GM19468 (cell line): ENCODE results near the gene RBM41.
"Not testable (repeated sequence)": the region's sequence is repeated elsewhere in the genome, so short reads cannot be mapped to it uniquely, and the experiment has no call there.

ENCODE experiments used
- ATAC-seq: cut with Tn5 transposase; IDR thresholded peaks from one replicate; pipeline ENCODE4 v1.9.1; 2021; ENCODE audit warnings: mild to moderate bottlenecking, moderate library complexity, moderate number of reproducible peaks; ENCODE audit not compliant: unreplicated experiment; ENCODE audit errors: extremely low read depth

The RBM41 gene

GRCh38 chrX:107118322-107119147 is at the start of gene RBM41:
Gene RBM41 (minus strand): TSS chrX:107118822. CDS start chrX:107118773, 49 bp downstream.
- peak; percentile 99 for ATAC-seq

DNA sequence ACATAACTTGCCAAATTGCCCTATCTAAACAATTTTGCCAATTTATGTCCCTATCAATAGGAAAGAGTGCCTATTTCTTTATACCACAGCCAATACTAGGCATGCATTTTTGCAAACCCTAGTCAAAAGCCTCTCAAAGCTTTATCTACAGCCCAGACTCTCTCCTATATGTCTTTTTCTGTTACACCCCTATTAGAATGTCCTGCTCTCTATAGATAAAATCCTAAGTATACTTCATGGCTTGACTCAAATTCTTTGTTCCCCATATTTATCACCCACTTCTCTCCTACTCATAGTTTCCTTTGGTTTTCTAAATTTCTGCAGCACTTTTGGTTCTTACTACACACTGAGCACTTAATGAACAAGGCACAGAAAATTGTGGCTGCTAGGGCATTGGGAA is 49.6 kb upstream of the RBM41 start:
- no peak for ATAC-seq

DNA sequence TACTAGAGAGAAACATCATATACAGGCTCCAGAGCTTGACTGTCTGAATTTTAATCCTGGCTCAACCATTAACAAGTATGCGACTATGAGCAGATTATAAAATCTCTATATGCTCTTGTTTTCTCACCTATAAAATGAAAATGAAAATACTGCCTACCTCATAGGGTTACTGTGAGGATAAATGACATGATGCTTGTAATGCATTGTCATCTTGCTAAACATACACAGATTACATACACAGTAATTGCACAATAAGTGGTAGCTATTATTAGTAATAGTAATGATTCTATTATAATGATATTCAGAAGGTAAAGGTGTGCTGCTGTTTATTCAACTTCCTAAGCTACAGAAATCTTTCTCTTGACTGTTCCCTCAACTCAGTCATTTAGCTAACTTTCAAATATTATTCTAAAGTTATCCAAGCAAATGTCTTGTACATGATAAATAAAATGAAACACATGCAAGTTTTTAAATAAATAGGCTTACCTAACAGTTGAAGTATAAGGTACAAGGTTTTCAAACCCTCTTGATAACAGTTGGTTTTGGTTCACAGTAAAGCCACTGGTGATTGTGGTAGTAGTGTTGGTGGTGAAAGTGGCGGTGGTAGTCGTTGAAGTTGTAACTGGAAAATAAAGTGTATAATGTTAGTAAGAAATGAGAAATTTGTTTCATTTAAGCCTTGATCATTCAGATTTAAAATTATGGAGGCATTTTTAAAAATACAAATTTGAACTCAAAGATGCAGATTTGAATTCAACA is 48.7 kb upstream of the RBM41 start:
- ATAC-seq, result no peak

DNA sequence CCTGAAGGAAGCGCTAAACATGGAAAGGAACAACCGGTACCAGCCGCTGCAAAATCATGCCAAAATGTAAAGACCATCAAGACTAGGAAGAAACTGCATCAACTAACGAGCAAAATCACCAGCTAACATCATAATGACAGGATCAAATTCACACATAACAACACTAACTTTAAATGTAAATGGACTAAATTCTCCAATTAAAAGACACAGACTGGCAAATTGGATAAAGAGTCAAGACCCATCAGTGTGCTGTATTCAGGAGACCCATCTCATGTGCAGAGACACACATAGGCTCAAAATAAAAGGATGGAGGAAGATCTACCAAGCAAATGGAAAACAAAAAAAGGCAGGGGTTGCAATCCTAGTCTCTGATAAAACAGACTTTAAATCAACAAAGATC is 39.0 kb upstream of the RBM41 start:
- not testable (repeated sequence) for ATAC-seq

DNA sequence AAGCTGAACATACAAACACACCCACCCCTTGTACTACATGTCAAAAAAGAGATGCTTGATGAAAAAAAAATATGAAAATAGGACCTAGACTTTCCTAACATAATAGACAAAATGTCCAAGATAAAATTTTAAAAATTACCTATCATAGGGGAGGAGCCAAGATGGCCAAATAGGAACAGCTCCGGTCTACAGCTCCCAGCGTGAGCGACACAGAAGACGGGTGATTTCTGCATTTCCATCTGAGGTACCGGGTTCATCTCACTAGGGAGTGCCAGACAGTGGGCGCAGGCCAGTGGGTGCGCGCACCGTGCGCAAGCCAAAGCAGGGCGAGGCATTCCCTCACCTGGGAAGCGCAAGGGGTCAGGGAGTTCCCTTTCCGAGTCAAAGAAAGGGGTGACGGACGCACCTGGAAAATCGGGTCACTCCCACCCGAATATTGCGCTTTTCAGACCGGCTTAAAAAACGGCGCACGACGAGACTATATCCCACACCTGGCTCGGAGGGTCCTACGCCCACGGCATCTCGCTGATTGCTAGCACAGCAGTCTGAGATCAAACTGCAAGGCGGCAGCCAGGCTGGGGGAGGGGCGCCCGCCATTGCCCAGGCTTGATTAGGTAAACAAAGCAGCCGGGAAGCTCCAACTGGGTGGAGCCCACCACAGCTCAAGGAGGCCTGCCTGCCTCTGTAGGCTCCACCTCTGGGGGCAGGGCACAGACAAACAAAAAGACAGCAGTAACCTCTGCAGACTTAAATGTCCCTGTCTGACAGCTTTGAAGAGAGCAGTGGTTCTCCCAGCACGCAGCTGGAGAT is 37.2 kb upstream of the RBM41 start:
- ATAC-seq, result not testable (repeated sequence)

DNA sequence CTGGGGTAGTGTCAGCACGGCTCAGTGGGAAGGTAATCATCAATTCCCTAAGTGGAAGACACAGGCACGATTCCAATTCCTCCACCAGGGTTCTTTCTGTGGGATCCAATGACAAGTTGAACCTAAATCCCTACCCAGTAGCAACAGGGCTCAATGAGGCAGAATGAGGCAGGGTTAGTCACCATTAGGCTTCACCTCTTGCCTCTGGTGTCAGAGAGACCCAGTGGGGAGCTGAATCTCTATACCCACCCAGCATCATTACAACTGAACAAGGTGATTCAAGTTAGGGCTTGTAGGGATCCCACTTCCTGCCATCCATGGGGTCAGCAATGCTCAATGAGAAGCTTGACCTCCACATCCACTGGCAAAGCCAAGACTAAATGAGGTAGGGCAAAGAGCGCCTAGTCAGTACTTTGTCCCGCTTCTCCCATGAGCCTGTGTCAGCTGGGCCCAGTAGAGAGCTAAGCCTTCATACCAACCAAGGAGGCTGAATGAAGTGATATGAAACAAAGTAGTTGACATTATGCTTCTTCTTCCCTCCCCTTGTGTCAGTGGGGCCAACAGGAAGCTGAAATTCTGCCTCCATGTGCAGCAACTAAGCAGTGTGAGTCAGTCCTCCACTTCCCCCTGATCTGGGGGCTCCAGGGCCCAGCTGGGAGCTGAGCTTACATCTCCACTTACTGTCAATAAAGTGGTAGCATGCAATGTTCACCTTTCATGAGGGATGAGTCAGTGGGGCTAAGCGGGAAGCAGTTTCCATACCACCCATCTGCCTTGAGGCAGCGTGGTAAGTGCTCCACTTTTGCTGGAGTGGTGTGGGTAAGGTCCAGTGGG is 36.4 kb upstream of the RBM41 start:
- no peak for ATAC-seq

GRCh38 chrX:107153005-107153404 is 34.4 kb upstream of the RBM41 start:
- no peak for ATAC-seq

DNA sequence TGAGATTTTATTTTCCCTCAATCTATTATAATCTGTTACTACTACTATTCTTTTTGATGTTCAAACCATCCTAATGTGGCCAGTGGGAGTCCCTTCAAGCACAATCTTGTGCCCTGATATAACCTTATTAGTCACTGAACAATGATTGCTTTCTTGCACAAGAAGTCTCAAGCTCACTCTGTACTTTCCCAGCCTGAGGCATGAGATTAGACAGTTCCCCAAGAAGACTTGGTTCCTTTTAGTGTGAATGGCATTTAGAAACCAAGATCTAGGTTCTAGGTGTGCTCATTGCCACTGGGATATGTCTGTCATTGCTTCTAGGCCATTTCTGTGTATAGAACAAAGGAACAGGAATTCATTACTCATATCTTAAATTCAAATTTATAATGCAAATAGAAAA is 28.0 kb upstream of the RBM41 start:
- ATAC-seq, result no peak

- ATAC-seq, result no peak
These were observed 17.3 kb upstream of the RBM41 start for GRCh38 chrX:107135965-107136307.

DNA sequence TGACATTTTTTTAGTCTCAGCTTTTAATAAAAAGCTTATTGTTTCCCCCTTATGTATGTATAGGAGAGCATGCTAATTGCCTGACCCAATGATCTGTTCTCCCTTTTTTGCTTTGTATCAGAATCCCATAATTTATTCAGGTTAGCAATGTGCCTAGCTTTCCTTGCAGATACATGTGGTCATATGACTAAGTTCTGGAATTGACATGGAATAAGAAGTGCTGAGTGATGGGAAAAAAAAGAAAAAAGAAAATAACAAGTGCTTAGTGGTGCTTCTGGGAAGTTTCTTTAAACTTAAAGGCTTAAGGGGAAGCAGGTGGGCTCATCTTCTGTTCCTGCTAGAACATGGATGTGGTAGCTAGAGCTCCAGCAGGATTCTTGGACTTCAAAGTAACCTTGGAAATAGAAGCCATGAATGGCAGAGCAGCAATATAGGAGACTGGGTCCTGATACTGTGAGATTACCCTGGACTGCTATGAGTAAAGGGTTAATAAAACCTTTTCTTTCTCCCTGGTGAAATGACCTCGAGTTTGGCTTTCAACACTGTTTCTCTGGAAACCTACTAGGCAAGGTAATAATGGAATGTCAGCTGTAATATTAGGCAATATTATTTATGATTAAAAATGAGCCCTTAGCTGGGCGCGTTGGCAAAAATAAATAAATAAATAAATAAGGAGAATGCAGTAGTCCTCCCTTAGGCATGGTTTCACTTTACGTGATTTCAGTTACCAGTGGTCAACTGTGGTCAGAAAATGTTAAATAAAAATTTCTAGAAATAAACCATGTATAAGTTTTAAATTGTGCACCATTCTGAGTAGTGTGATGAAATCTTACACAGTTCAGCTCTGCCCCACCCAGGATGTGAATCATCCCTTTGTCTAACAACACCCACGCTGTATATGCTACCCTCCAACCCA is 16.7 kb upstream of the RBM41 start:
- no peak for ATAC-seq

DNA sequence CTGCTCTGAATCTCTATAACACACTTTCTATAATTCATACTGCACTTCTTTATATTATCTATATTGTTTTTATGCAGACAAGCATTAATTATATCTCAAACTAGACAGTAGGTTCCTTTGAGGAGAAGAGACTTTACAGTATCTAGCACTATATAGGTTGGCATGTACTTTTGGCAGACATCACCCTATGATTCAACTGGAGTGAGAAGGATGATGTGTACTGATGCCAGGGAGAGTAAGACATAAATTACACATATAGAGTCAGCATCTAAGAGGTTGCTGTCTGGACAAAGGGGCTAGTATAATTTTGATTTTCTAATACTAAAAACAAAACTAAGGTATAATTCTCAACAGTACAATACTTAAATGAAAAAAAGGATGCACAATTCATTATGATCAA is 5.1 kb upstream of the RBM41 start:
- ATAC-seq, result no peak

DNA sequence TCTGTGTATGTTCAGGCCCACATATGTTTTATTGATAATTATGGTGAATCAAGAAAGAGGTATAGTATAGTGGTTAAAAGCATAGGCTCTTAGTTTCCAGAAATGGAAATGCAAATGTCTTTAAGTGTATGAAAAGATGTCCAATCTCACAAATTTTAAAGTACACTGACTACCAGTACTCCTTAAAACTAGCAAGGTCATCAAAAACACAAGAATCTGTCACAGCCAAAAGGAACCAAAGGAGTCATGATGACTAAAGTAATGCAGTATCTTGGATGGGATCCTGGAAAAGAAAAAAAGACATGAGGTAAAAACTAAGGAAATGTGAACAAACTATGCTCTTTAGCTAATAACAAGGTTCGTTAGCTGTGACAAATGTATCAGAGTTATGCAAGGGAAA is 661 bp upstream of the RBM41 start:
- ATAC-seq, result no peak

DNA sequence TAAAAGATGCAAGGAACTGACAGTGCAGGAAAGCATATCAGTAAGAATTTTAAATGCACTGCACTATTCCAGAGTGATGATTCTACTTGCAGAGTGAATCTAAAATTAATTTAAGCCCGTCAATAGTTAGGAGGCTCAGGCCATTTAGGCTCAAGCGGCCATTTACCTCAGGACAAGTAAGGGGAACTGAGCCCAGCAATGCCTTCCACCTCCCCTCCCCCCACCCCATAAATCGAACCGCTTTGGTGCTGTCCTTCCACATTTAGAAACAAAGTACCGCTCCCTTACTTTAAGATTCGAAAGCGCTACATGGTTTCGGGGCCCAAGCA is 665 bp downstream of the RBM41 start:
- no peak for ATAC-seq

- ATAC-seq, result no peak
These were observed 11.2 kb downstream of the RBM41 start for GRCh38 chrX:107107459-107107858.

GRCh38 chrX:107102980-107103379 is 15.6 kb downstream of the RBM41 start:
- no peak for ATAC-seq

GRCh38 chrX:107076158-107076557 is 42.5 kb downstream of the RBM41 start:
- ATAC-seq, result no peak

DNA sequence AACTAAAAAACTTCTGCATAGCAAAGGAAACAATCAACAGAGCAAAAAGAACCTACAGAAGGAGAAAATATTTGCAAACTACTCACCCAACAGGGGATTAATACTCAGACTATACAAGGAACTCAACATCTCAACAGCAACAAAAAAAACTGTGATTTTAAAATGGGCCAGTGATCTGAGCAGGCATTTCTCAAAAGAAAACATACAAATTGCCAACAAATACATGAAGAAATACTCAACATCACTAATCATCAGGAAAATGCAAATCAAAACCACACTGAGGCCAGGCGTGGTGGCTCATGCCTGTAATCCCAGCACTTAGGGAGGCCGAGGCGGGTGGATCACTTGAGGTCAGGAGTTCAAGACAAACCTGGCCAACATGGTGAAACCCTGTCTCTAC is 60.9 kb downstream of the RBM41 start:
- not testable (repeated sequence) for ATAC-seq

- ATAC-seq, result no peak
These were observed 63.6 kb downstream of the RBM41 start for GRCh38 chrX:107054978-107055377.

DNA sequence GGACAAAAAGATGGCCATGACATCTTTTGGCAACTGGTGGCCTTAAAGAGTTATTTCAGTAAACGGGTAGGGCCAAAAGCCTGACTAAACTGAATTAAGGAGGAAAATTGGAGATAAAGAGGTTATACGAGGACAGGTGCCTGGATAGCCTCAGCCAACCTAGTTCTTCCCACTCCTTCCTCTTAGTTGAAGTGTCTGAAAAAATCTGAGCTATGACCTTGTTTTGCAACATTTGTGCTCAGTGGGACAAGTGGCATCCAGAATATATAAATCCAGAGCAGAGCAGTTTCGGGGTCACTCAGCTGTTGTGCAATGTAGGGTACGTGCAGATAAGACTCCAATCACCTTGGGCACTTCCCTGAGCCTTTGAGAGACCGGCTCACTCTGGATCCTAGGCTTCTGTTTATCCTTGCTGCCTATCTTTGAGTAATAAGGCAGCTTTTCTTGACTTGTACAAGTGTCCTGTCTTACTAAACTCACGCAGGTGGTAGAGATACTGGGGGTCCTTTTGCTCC is 68.4 kb downstream of the RBM41 start:
- no peak for ATAC-seq
